ENCODE data around the gene TAB3.

DNA sequence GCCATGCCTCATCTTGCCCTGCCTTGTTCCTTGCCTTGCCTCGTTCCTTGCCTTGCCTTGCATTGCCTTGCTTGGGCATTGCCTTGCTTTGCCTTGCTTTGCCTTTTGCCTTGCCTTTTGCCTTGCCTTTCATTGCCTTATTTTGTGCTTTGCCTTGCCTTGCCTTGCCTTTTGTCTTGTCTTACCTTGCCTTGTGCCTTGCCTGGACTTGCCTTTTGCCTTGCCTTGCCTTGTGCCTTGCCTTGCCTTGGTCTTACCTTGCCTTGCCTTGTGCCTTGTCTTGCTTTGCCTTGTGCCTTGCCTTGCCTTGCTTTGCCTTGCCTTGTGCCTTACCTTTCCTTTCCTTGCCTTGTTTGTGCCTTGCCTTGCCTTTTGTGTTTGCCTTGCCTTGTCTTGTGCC, 88.2 kb downstream of the TAB3 start:
- TF ChIP-seq, protein P1, sequence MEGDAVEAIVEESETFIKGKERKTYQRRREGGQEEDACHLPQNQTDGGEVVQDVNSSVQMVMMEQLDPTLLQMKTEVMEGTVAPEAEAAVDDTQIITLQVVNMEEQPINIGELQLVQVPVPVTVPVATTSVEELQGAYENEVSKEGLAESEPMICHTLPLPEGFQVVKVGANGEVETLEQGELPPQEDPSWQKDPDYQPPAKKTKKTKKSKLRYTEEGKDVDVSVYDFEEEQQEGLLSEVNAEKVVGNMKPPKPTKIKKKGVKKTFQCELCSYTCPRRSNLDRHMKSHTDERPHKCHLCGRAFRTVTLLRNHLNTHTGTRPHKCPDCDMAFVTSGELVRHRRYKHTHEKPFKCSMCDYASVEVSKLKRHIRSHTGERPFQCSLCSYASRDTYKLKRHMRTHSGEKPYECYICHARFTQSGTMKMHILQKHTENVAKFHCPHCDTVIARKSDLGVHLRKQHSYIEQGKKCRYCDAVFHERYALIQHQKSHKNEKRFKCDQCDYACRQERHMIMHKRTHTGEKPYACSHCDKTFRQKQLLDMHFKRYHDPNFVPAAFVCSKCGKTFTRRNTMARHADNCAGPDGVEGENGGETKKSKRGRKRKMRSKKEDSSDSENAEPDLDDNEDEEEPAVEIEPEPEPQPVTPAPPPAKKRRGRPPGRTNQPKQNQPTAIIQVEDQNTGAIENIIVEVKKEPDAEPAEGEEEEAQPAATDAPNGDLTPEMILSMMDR (IDR thresholded peaks at IDR 0.05; ENCODE audit: low read depth, low read length): no peak
- TF ChIP-seq, protein P2, sequence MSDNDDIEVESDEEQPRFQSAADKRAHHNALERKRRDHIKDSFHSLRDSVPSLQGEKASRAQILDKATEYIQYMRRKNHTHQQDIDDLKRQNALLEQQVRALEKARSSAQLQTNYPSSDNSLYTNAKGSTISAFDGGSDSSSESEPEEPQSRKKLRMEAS (IDR thresholded peaks at IDR 0.05; ENCODE audit: low read depth, low read length): no peak
- TF ChIP-seq POLR2A (IDR thresholded peaks at IDR 0.05; ENCODE audit: extremely low read depth, insufficient read length): no peak
- TF ChIP-seq MYC (IDR thresholded peaks at IDR 0.05; ENCODE audit: low read depth, low read length): no peak
